SK-N-SH (cell line): ENCODE measurements around the gene CYBC1.
"Not testable (repeated sequence)": the region's sequence is repeated elsewhere in the genome, so short reads cannot be mapped to it uniquely, and the experiment has no call there.

Experiments
- EP300 ChIP-seq, 2 experiments: IDR thresholded peaks; 2 replicates each; pipeline versions ENCODE4 v1.4.0 to v1.6.1; 2012; ENCODE audit warnings: borderline replicate concordance in 1 of 2, low read depth in 1 of 2, low read length in 1 of 2
- JUND ChIP-seq: IDR thresholded peaks from 2 replicates; pipeline ENCODE4 v1.4.0; 2012
- POLR2AphosphoS5 ChIP-seq: IDR thresholded peaks from 2 replicates; pipeline ENCODE4 v1.6.1; 2012; ENCODE audit warnings: low read depth, low read length
- RCOR1 ChIP-seq: fragments of 150-350 bp; IDR thresholded peaks from 2 replicates; pipeline ENCODE4 v1.6.1; 2017; ENCODE audit warnings: antibody characterized with exemption, low read length
- REST ChIP-seq: IDR thresholded peaks from 2 replicates; pipeline ENCODE4 v1.6.1; 2012; ENCODE audit warnings: mild to moderate bottlenecking, low read depth, low read length, moderate library complexity
- SIN3A ChIP-seq: IDR thresholded peaks from 2 replicates; pipeline ENCODE4 v1.6.1; 2012; ENCODE audit warnings: low read depth, mild to moderate bottlenecking, low read length, moderate library complexity, borderline replicate concordance
- TEAD4 ChIP-seq: IDR thresholded peaks from 2 replicates; pipeline ENCODE4 v1.4.0; 2012; ENCODE audit warnings: mild to moderate bottlenecking, borderline replicate concordance; ENCODE audit not compliant: insufficient read depth
- TF ChIP-seq, protein P1 (sequence below): fragments of 200-600 bp; sonication (generic); IDR thresholded peaks from 2 replicates; pipeline ENCODE4 v1.6.1; 2017; ENCODE audit warnings: antibody characterized with exemption, mild to moderate bottlenecking, moderate library complexity
- TF ChIP-seq, protein P2 (sequence below): IDR thresholded peaks from 2 replicates; pipeline ENCODE4 v1.4.0; 2012; ENCODE audit warnings: low read depth, borderline replicate concordance
- TF ChIP-seq, protein P3 (sequence below): IDR thresholded peaks from 2 replicates; pipeline ENCODE4 v1.4.0; 2012; ENCODE audit warnings: low read depth

GRCh38 chr17:82453151-82453550 is 2.6 kb upstream of the CYBC1 start:
- not testable (repeated sequence) for TF ChIP-seq EP300 (IDR thresholded peaks at IDR 0.05; ENCODE audit: borderline replicate concordance in 1 of 2, low read depth in 1 of 2, low read length in 1 of 2); POLR2AphosphoS5; JUND; TEAD4; REST; SIN3A; RCOR1
- TF ChIP-seq, protein P1, sequence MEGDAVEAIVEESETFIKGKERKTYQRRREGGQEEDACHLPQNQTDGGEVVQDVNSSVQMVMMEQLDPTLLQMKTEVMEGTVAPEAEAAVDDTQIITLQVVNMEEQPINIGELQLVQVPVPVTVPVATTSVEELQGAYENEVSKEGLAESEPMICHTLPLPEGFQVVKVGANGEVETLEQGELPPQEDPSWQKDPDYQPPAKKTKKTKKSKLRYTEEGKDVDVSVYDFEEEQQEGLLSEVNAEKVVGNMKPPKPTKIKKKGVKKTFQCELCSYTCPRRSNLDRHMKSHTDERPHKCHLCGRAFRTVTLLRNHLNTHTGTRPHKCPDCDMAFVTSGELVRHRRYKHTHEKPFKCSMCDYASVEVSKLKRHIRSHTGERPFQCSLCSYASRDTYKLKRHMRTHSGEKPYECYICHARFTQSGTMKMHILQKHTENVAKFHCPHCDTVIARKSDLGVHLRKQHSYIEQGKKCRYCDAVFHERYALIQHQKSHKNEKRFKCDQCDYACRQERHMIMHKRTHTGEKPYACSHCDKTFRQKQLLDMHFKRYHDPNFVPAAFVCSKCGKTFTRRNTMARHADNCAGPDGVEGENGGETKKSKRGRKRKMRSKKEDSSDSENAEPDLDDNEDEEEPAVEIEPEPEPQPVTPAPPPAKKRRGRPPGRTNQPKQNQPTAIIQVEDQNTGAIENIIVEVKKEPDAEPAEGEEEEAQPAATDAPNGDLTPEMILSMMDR = not testable (repeated sequence)
- TF ChIP-seq, protein P2, sequence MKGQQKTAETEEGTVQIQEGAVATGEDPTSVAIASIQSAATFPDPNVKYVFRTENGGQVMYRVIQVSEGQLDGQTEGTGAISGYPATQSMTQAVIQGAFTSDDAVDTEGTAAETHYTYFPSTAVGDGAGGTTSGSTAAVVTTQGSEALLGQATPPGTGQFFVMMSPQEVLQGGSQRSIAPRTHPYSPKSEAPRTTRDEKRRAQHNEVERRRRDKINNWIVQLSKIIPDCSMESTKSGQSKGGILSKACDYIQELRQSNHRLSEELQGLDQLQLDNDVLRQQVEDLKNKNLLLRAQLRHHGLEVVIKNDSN = not testable (repeated sequence)
- TF ChIP-seq, protein P3, sequence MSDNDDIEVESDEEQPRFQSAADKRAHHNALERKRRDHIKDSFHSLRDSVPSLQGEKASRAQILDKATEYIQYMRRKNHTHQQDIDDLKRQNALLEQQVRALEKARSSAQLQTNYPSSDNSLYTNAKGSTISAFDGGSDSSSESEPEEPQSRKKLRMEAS = not testable (repeated sequence)
